Stimulated activated memory B cell treated with anti-CD40 and anti-IgM and Interleukin-4, amounts not matched to agents 10 μg/mL and 1 μg/mL and 100 μg/mL, for 72 hours (primary cell): Measurements from ENCODE around the gene ADAM8.

ENCODE experiments used
- ATAC-seq: fragments of 150-1000 bp; cut with Tn5 transposase; 2 replicates; pipeline ENCODE4 v1.10.0; 2021
- H3K27ac Mint-ChIP-seq: one replicate; pipeline ENCODE4 v1.8.0; 2022; ENCODE audit warnings: mild to moderate bottlenecking, mixed read lengths
- H3K27me3 Mint-ChIP-seq: one replicate; pipeline ENCODE4 v1.8.0; 2022; ENCODE audit warnings: mixed read lengths
- H3K36me3 Mint-ChIP-seq: one replicate; pipeline ENCODE4 v1.8.0; 2022; ENCODE audit warnings: mixed read lengths
- H3K4me1 Mint-ChIP-seq: one replicate; pipeline ENCODE4 v1.8.0; 2022; ENCODE audit warnings: mixed read lengths
- H3K4me3 Mint-ChIP-seq: one replicate; pipeline ENCODE4 v1.8.0; 2022; ENCODE audit warnings: mild to moderate bottlenecking, moderate library complexity, mixed read lengths
- H3K9me3 Mint-ChIP-seq: one replicate; pipeline ENCODE4 v1.8.0; 2022; ENCODE audit warnings: mixed read lengths

The ADAM8 gene

DNA sequence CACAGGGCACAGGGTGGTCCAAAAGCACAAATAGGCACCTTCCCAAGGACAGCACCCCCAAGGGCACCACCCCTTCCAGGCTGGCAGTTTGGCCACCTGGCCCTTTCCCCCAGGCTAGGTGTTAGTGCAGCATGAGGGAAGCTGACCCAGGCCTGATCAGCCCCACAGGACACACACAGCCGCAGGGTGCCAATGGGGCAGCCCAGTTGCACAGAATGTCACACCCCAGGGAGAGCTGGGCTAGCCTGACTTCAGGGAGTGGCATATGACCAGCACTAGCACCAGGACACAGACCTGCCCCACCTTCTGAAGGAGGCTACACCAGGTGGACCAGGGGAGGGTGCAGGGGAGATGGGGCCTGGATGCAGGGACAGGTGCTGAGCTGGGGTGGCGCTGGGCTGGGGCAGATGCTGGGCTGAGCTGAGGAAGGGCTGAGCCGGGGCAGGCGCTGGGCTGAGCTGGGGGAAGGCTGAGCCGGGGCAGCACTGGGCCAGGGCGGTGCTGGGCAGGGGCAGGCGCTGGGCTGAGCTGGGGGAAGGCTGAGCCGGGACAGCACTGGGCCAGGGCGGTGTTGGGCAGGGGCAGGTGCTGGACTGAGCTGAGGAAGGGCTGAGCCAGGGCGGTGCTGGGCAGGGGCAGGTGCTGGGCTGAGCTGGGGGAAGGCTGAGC lies 3.9 kb upstream of the ADAM8 start:
- H3K9me3 Mint-ChIP-seq = no peaks in the 10 kb centered on the region
- H3K4me1 Mint-ChIP-seq = peaks cover 45% of the 10 kb centered on the region
- H3K36me3 Mint-ChIP-seq = peaks cover 43% of the 10 kb centered on the region
- H3K27me3 Mint-ChIP-seq = no peaks in the 10 kb centered on the region
- H3K4me3 Mint-ChIP-seq = no peak overlapping the region
- peak overlapping the region; percentile 80 for H3K27ac Mint-ChIP-seq
- ATAC-seq = no peak

DNA sequence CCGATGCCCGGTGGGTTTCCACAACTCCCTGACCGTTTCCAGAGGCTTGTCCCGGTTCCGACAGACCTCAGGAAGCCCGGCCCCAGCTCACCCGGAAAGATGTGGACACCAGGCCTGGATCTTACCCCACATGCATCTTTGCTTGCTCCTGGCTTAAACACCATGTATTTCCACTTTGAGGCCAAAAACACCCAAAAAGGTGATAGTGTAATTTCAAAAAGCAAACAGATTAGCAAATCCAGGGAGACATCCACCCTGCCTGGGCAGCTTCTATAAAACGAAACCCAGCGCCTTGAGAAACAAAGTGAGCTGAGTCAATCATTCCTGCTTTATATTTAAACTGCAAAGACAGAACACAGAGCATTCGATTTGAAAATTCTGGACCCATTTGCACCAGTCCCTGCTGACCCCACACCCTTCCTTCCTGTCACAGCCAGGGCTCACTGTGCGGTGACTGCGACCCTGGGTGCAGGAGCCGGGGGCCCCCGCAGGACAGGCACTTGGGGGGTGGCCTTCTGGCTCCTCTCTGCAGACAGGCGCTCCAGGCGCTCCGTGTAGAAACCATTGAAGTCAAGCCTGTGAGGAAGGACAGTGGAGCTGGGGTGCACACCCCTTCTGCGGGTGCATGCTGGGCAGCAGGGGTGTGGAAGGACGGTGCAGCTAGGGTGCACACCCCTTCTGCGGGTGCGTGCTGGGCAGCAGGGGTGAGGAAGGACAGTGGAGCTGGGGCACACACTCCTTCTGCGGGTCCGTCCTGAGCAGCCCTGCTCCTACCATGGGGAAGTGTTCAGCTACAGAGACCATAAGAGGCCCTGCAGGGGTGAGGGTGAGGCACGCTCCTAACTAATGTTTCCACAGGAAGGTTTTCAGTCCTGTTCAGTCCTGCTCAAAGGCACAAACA lies 2.9 kb upstream of the ADAM8 start:
- Mint-ChIP-seq H3K4me1 (peaks cover 54% of the 10 kb centered on the region), H3K27me3 (no peaks in the 10 kb centered on the region), H3K9me3 (no peaks in the 10 kb centered on the region), H3K4me3 (no peak overlapping the region), H3K27ac (peak overlapping the region; percentile 80), H3K36me3 (peaks cover 33% of the 10 kb centered on the region)
- no peak for ATAC-seq

DNA sequence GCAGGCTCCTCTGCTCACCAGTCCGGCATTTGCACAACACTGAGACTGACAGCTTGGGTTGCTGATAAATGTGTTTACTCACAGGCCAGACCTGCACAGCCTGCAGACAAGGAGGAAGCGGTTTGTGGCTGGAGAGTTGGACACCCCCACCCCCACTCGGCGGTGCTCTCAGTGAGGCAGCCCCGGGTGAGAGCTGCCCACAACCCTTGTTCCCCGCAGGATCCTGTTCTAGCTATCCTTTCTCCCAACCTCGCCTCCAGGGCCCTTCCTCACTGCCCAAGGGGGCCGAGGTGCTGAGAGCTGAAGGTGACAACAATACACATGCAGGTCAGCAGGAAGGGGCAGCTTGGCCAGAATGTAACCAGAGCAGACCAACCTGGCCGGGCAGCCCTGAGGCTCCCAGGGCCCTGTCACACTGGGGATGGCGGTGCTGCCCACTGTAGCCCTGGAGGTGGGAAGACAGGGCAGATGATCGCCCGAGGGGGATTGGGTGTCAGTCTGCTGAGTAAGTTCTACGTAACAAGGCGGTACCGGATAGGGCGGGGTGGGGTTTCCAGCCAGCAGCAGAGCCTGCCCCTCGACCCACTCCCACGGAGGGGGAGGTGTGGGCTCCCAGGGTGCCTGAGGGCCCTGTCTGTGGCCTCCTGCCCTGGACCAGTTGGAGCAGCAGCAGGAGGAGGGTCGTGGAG lies 2.1 kb upstream of the ADAM8 start:
- H3K4me3 Mint-ChIP-seq = peak overlapping the region; percentile 77
- peak overlapping the region; percentile 80 for H3K27ac Mint-ChIP-seq
- no peaks in the 10 kb centered on the region for H3K27me3 Mint-ChIP-seq
- peaks cover 25% of the 10 kb centered on the region for H3K36me3 Mint-ChIP-seq
- H3K9me3 Mint-ChIP-seq = no peaks in the 10 kb centered on the region
- peaks cover 55% of the 10 kb centered on the region for H3K4me1 Mint-ChIP-seq
- ATAC-seq = peak; percentile 63

DNA sequence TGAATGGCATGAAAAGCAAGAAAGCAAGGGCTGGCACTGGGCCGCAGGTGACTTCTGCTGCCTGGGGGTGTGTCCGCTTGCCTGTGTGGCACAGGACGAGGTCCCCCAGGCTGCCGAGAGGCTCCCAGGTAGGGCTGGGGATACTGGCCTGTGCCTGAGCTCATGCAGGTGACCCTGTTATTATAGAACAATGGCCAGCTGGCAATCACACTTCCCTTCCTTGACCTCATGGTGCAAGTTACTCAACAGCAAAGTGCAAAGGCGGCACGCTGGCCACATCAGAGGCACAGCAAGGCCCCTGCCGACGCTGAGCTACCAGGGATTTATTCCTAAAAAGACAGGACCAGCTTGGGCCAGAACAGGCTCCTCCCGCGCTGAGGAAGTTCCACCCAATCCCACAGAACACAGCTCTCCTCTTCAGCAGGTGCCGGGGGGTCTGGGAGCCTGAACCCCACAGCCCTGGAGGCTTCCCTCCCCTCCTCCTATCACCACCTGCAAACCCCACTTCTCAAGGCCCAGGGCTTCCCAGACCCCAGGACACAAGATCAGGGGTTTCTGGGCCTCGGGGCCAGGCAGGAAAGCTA lies 1.4 kb upstream of the ADAM8 start:
- H3K27me3 Mint-ChIP-seq = no peaks in the 10 kb centered on the region
- H3K27ac Mint-ChIP-seq = peak overlapping the region; percentile 80
- H3K4me3 Mint-ChIP-seq = peak overlapping the region; percentile 77
- peaks cover 19% of the 10 kb centered on the region for H3K36me3 Mint-ChIP-seq
- H3K9me3 Mint-ChIP-seq = no peaks in the 10 kb centered on the region
- H3K4me1 Mint-ChIP-seq = peaks cover 55% of the 10 kb centered on the region
- ATAC-seq = no peak

DNA sequence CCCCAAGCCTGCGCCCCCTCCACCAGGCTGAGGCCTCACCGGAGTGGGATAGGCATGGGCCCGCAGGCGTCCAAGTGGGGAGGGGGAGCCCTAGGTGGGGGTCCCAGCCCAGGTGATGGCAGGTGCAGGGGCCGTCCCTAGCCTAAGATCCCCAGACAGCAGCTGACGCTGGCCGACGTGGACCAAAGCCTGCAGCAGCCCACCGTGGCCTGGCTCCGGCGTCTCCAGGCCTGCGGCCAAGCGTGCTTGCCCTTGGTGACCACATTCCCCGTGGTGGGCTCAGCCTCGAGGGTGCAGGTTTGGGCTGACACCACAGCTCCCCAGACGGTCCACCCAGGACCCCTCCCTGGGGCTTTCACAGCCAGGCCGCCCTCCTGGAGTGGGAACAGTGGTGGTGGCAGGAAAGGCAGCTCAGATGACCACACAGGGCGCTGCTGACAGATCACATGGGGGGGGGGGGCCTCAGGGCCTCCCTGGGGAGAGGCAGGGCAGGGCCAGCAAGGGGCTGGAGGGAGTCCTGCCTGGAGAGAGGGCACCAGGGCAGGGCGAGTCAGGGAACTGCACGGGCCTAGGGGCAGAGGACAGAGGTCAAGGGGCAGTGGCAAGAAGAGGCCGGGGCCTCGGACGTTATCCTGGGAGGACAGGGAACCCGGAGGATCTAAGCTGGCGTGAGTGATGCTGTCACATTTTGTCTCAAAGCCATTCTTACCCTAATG lies 767 bp upstream of the ADAM8 start:
- Mint-ChIP-seq H3K9me3 (no peaks in the 10 kb centered on the region), H3K4me3 (no peak overlapping the region), H3K4me1 (peaks cover 55% of the 10 kb centered on the region), H3K36me3 (peaks cover 18% of the 10 kb centered on the region), H3K27me3 (no peaks in the 10 kb centered on the region), H3K27ac (peak overlapping the region; percentile 80)
- ATAC-seq = no peak

DNA sequence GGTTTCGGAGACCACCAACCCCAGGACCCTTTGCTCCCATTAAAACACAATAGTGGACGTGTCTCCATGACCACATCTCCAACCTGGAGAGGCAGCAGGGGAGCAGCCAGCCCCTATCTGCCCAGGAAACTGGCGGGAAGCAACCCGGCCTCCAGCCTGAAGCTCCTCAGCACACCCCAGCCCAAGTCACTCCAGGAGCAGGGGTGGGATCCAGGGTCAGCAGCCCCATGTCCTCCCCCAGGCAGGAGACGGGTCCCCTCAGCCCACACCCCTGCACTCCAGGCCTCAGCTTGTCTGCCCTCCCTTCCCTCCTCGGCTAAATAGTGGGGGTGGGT lies 601 bp downstream of the ADAM8 start:
- H3K4me1 Mint-ChIP-seq = peaks cover 55% of the 10 kb centered on the region
- no peaks in the 10 kb centered on the region for H3K9me3 Mint-ChIP-seq
- peaks cover 16% of the 10 kb centered on the region for H3K36me3 Mint-ChIP-seq
- ATAC-seq = no peak
- peak overlapping the region; percentile 80 for H3K27ac Mint-ChIP-seq
- no peaks in the 10 kb centered on the region for H3K27me3 Mint-ChIP-seq
- H3K4me3 Mint-ChIP-seq = peak overlapping the region; percentile 86

DNA sequence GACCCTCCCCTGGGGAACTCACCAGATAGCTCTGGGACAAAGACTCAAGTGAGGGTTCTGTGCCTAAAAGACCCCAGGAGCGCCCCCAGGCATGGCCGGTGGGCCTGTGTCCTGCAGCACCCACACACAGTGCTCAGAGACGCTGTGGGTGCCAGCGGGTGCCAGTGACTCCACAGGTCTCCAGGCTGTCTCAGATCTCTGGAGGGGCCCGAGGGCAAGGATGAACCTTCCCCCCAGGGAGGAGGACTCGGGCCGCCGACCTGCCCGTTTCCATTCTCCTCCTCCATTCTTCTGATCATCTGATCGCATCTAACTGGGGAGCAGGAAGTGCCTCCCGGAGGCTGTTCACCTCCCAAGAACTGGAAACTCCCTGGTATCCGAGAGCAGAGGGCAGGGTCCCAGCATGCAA lies 980 bp downstream of the ADAM8 start:
- H3K36me3 Mint-ChIP-seq = peaks cover 17% of the 10 kb centered on the region
- H3K27me3 Mint-ChIP-seq = no peaks in the 10 kb centered on the region
- H3K27ac Mint-ChIP-seq = peak overlapping the region; percentile 80
- H3K4me1 Mint-ChIP-seq = peaks cover 55% of the 10 kb centered on the region
- H3K4me3 Mint-ChIP-seq = peak overlapping the region; percentile 86
- peak; percentile 58 for ATAC-seq
- no peaks in the 10 kb centered on the region for H3K9me3 Mint-ChIP-seq

DNA sequence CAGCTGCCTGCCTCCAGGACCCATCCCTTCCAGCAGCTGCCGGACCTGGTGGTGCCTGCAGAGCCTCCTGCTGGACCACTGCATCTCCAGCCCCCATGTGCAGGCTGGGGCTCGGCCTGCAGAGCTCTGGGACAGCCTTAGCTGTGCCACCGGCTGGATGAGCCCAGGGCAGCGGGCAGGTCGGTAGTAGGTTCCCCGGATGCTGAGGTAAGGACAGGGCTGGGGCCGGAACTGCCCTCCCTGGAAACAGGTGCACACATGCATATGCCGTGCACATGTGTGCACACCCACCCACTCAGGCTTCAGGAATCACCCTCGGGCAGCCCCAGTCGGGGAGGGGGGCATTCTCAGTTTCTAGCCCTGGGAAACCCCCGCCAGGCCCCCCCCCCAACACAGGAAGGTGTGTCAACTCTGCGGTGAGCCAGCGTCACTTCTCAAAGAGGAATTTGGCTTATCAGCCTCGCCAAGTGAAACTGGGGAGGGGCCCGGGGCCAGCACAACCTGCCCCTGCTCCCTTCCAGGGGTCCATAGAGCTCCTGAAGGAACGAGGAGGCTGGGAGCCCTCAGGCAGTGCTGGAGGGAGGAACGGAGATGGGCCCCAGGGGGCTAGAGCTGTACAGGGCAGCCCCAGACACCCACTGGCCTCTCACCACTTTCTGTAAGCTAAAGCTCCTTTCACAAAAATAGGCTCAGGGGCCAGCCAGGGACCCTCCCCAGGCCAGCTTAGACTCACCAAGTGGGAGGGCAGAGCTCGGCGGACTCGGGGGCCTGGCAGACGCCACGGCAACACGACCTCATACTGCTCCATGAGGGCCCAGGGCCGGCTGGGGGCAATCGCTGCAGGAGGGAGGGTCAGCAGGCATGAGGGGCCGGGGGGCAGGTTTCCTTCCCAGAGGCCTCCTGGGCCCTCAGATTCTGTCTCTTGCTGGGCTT lies 1.7 kb downstream of the ADAM8 start:
- peak overlapping the region; percentile 86 for H3K4me3 Mint-ChIP-seq
- H3K9me3 Mint-ChIP-seq = no peaks in the 10 kb centered on the region
- H3K27ac Mint-ChIP-seq = peak overlapping the region; percentile 80
- no peaks in the 10 kb centered on the region for H3K27me3 Mint-ChIP-seq
- peaks cover 19% of the 10 kb centered on the region for H3K36me3 Mint-ChIP-seq
- peaks cover 51% of the 10 kb centered on the region for H3K4me1 Mint-ChIP-seq
- peak; percentile 78 for ATAC-seq

DNA sequence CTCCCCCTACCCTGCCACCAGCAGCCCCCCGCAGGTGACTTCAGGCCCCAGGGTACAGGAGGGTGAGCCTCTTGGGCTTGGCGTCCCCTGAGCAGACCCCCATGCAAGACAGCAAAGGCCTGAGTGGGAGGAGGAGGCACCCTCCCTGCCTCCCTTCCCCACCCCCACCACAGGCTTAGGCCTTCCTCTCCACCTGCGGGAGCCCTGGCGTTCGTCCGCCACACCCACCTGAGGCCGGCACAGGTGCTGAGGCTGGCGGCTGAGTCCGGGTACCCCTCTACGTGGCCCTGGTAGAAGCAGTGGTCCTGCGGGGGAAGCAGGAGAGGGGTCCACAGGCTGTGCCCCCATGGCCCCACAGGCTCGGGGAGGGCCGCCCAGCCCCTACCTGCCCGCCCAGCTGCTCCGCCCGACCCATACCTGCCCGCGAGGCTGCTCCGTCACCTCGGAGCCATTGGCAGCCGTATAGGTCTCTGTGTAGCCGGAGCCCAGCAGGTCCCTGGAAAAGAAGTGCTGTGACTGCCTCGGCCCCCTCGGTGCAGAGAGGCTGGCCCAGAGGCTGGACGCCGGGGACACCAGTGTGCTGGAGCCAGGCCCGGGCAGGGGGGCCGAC lies 3.0 kb downstream of the ADAM8 start:
- Mint-ChIP-seq H3K27me3 (no peaks in the 10 kb centered on the region), H3K27ac (no peak overlapping the region), H3K4me1 (peaks cover 40% of the 10 kb centered on the region), H3K36me3 (peaks cover 22% of the 10 kb centered on the region), H3K4me3 (no peak overlapping the region), H3K9me3 (no peaks in the 10 kb centered on the region)
- no peak for ATAC-seq

DNA sequence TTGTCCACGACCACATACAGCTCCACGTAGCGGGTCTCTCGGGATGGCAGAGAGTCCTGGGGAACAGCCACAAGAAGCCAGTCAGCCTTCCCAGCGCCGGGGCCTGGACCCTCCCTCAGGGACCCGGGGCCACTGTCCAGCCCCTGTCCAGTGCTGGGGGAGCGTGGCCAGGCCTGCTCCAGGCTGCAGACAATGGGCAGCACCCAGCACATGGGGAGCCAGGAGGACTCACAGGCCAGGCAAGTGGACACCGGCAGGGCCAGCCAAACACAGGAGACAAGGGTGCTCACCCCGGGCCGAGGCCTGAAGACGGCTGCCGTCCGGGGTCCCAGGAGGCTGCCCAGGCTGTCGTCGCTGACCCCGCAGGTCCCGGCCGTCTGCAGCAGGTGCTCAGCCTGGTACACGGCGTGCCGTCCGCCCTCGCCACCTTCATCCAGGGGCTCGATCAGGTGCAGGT lies 3.7 kb downstream of the ADAM8 start:
- no peaks in the 10 kb centered on the region for H3K27me3 Mint-ChIP-seq
- peaks cover 33% of the 10 kb centered on the region for H3K4me1 Mint-ChIP-seq
- no peak overlapping the region for H3K4me3 Mint-ChIP-seq
- no peak for ATAC-seq
- H3K36me3 Mint-ChIP-seq = peaks cover 22% of the 10 kb centered on the region
- H3K9me3 Mint-ChIP-seq = no peaks in the 10 kb centered on the region
- H3K27ac Mint-ChIP-seq = no peak overlapping the region

DNA sequence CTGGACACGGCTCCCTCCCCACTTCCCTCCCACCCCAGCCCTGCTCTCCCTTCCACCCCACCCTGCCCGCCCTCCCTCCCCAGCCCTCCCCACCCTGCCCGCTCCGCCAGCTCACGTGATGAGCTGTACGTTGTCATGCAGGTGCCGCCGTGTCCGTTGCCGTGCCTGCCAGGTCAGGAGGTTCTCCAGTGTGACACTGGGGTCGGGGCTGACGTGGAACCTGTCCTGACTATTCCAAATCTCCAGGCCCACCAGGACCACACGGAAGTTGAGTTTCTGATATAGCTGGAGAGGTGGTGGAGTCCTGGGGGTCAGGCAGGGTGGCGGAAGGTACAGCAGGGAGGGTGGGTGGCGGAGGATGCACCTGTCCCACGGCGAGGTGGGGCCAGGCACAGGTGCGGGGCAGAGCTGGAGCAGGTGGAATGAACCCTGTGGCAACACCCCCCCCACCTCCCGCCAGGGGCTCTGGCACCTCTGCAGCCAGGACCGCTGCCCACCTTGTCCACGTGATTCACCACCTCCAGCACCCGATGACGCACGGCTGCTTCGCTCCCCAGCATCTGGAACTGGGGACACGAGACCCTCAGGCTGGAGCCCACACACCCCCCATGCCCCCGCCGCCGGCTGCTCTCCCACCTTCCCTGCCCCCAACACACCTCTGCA lies 4.2 kb downstream of the ADAM8 start:
- Mint-ChIP-seq H3K36me3 (peaks cover 22% of the 10 kb centered on the region), H3K4me3 (no peak overlapping the region)

DNA sequence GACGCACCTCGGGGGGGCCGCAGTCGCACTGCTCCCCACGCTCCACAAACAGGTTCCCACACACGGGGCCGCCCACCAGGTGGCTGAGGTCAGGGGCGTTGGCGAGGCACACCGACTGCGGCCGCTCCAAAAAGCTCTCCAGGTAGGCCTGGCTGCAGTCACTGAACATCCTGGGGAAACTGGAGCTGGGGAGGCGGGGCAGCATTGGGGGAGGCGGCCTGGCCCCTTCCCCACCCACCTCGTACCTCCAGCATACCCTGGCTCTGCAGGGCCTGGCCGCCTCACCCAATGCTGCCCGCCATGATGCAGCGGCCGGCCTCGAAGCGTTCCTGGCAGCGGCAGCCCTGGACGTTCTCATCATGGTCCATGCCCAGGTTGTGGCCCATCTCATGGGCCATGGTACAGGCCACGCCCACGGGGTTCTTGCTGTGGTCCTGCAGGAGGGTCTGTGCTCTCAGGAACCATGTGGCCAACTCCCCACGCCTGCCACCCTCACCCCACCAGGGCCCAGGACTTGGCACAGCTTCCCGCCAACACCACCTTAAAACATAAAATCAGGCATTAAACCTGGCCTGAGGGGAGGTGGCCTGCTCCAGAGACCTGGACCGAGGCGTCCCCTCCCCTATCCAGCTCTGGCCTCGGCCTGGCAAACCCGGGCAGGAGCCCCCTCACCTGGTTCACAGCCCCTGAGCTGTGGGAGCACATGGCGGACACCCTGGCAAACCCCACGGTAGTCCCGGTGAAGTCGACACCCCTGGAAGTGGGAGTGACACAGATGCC lies 5.0 kb downstream of the ADAM8 start:
- ATAC-seq = no peak
- H3K9me3 Mint-ChIP-seq = no peaks in the 10 kb centered on the region
- H3K27me3 Mint-ChIP-seq = no peaks in the 10 kb centered on the region
- H3K27ac Mint-ChIP-seq = no peak overlapping the region
- no peak overlapping the region for H3K4me3 Mint-ChIP-seq
- H3K4me1 Mint-ChIP-seq = peaks cover 20% of the 10 kb centered on the region
- H3K36me3 Mint-ChIP-seq = peaks cover 22% of the 10 kb centered on the region

More for the DNA sequence above, 4.2 kb downstream of the ADAM8 start:
- Mint-ChIP-seq H3K4me1 (peaks cover 27% of the 10 kb centered on the region), H3K27ac (no peak overlapping the region), H3K27me3 (no peaks in the 10 kb centered on the region), H3K9me3 (no peaks in the 10 kb centered on the region)
- ATAC-seq = no peak
